K562 (cell line): ENCODE results near the gene CGREF1.

Source experiments
- CREB1 ChIP-seq, 2 experiments: sonication (generic) in 1 of 2; formaldehyde crosslinking in 1 of 2; IDR thresholded peaks; 2 replicates each; pipeline versions ENCODE4 v1.6.1 to v1.8.0; 2012 to 2022; ENCODE audit warnings: inconsistent platforms in 1 of 2, mild to moderate bottlenecking in 1 of 2, missing genetic modification reagents in 1 of 2, moderate library complexity in 1 of 2
- CREB3 ChIP-seq: fragments of 450-650 bp; conservative IDR thresholded peaks from 2 replicates; pipeline ENCODE4 v1.6.1; 2016; ENCODE audit warnings: missing genetic modification characterization, low read depth, mild to moderate bottlenecking, missing compliant biosample characterization, moderate library complexity
- CTCF ChIP-seq, 3 experiments: IDR thresholded peaks in 2 of 3; conservative IDR thresholded peaks in 1 of 3; 2 replicates each; pipeline ENCODE4 v1.5.1; 2011 to 2012; ENCODE audit warnings: low read length in 3 of 3, mild to moderate bottlenecking in 3 of 3, control low read depth in 2 of 3, improper control_type of control experiment in 1 of 3, inconsistent platforms in 1 of 3, low read depth in 1 of 3, mixed read lengths in 1 of 3, moderate library complexity in 1 of 3; ENCODE audit not compliant: insufficient read depth in 2 of 3
- FOXJ2 ChIP-seq: fragments of 200-800 bp; sonication (Bioruptor generic); IDR thresholded peaks from 2 replicates; pipeline ENCODE4 v1.6.1; 2016; ENCODE audit warnings: missing genetic modification characterization, missing compliant biosample characterization
- GTF3C2 ChIP-seq: IDR thresholded peaks from 3 replicates; pipeline ENCODE4 v1.6.1; 2011; ENCODE audit warnings: borderline replicate concordance, mild to moderate bottlenecking, moderate library complexity; ENCODE audit not compliant: insufficient read length; ENCODE audit errors: extremely low read depth
- KDM2B ChIP-seq: fragments of 250-450 bp; sonication (Bioruptor Pico); IDR thresholded peaks from 2 replicates; pipeline ENCODE4 v1.8.0; 2021; ENCODE audit warnings: mild to moderate bottlenecking, moderate library complexity
- KDM4B ChIP-seq, 2 experiments: fragments of 450-650 bp in 1 of 2; sonication (generic) in 1 of 2; IDR thresholded peaks; 2 replicates each; pipeline ENCODE4 v1.6.1; 2016 to 2017; ENCODE audit warnings: borderline replicate concordance in 2 of 2, antibody characterized with exemption in 1 of 2, low read depth in 1 of 2, mild to moderate bottlenecking in 1 of 2
- SAP30 ChIP-seq: fragments of 200-600 bp; sonication (generic); IDR thresholded peaks from 2 replicates; pipeline ENCODE4 v1.6.1; 2012; ENCODE audit warnings: borderline replicate concordance, low read depth, mild to moderate bottlenecking, moderate library complexity, low read length, control low read depth, inconsistent platforms; ENCODE audit not compliant: insufficient read depth, poor library complexity, severe bottlenecking
- ZNF146 ChIP-seq: IDR thresholded peaks from one replicate; pipeline ENCODE4 v1.6.1; 2018; ENCODE audit warnings: missing compliant biosample characterization; ENCODE audit not compliant: unreplicated experiment

- TF ChIP-seq FOXJ2 (tag) (no peak), KDM2B (CRISPR knock-in tag) (no peak), CTCF (IDR thresholded peaks at IDR 0.05 in 2 of 3, conservative IDR thresholded peaks at IDR 0.05 in 1 of 3; ENCODE audit: insufficient read depth in 2 of 3, low read depth in 1 of 3, low read length in 3 of 3) (no peak), GTF3C2 (no peak), CREB1 (IDR thresholded peaks at IDR 0.05) (no peak), CREB1 (CRISPR knock-in tag; IDR thresholded peaks at IDR 0.05) (no peak), CREB3 (tag) (no peak), ZNF146 (no peak), KDM4B (IDR thresholded peaks at IDR 0.05; ENCODE audit: borderline replicate concordance in 2 of 2, low read depth in 1 of 2) (no peak), SAP30 (no peak)
Measured at GRCh38 chr2:27080603-27080936, 38.4 kb downstream of the CGREF1 start.
